DMS79 (cell line): ENCODE data around the gene RPL11.
"Not testable (repeated sequence)": the region's sequence is repeated elsewhere in the genome, so short reads cannot be mapped to it uniquely, and the experiment has no call there.

Experiments
- DNase-seq: peaks from one replicate; lab custom pipeline; 2025; lab: John Stamatoyannopoulos, UW

Gene RPL11

DNA sequence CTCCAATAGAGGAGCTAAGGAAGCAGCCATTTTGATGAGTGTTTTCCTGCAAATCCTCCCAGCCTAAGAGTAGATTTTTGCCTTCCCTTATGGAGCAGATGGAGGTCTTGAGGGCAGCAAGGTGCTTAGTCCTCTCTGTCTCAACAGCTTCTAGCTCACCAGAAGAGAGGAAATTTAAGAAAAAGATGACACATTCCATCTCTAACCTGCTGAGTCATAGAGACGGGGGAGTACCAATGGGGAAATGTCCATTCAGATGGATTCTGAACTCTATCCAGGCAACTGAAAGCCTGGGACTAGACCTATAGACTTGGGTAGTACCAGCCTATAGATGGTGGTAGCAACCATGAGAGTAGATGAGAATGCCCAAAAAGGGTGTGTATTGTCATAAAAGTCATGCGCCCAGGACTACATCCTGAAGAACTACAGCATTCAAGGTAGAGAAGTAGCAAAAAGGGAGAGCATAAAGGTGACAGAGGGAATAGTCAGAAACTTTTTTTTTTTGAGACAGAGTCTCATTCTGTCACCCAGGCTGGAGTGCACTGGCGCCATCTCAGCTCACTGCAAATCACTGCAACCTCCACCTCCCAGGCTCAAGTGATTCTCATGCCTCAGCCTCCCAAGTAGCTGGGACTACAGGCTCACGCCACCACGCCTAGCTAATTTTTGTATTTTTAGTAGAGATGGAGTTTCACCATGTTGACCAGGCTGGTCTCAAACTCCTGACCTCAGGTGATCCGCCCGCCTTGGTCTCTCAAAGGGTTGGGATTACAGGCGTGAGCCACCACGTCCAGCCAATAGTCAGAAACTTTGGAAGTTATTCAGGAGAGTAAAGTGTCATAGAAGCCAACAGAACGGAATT lies 41.0 kb downstream of the RPL11 start:
- DNase-seq: no peak

- DNase-seq: not testable (repeated sequence)
These were observed 41.7 kb downstream of the RPL11 start for GRCh38 chr1:23733281-23733680.

DNA sequence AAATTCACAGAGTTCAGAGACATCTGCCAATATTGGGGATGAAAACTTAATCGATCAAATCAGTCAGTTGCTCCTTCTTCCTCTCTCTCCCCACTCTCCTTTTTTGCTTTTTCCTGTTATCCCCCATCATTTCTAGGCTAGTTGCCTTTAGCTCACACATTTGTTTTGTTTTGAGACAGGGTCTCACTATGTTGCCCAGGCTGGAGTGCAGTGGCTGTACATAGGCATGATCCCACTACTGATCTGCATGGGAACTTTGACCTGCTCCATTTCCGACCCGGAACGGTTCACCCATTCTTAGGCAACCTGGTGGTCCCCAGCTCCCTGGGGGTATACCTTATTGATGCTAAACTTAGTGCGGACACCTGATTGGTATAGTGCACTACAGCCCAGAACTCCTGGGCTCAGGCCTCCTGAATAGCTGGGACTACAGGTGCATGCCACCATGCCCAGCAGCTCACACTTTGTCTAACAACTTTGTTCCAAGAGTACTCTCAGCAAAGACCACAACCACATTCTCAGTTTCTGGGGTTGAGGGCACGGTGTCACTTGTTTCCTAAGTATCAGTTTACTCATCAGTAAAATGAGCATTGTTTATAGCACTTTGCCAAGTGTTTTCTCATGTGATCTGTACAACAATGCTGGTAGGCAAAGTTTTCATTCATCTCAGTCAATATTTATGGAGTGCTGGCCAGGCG lies 45.0 kb downstream of the RPL11 start:
- DNase-seq: no peak

DNA sequence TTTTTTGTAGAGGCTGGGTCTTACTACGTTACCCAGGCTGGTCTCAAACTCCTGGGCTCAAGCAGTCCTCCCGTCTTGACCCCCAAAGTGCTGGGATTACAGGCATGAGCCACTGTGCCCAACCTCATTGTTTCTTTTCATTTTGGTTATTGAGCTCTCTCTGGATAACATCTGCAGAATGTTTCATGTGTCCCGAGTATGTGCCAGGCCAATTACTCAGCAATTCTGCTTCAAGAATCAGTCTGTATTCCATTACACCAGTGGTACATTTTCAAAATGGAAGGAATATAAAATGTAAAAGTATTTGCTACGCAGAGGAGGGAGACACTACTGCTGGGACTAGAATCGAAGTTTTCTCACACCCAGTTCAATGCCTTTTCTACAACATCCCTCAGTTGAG lies 50.0 kb downstream of the RPL11 start:
- DNase-seq: no peak

DNA sequence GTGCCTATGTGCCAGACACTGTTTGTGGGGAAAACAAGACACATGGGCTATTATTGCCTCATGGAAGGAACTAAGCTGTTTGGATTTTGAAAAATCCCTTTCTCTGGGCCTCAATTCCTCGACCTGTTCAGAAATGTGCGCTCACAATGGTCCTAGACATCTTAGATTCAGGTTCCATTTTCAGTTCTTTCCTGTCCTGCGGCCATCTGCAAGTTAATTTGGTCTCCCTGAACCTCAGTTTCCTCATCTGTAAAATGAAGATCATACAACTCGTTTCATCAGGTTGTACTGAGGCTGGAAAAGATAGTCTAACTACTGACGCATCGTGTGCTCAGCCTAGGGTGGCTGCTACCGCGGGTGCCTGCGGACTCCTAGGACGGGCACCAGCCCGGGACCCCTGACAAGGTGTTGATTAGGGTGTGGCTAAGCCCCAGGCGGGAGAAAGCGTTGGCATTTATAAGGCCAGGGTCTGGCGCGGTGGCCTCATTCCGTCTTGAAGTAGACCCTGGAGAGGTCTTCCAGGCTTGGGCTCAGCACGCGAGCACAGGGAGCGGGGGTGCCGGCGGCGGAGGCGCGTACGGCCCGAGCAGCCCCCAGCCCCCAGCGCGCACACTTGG lies 51.2 kb downstream of the RPL11 start:
- peak; percentile 24 for DNase-seq

DNA sequence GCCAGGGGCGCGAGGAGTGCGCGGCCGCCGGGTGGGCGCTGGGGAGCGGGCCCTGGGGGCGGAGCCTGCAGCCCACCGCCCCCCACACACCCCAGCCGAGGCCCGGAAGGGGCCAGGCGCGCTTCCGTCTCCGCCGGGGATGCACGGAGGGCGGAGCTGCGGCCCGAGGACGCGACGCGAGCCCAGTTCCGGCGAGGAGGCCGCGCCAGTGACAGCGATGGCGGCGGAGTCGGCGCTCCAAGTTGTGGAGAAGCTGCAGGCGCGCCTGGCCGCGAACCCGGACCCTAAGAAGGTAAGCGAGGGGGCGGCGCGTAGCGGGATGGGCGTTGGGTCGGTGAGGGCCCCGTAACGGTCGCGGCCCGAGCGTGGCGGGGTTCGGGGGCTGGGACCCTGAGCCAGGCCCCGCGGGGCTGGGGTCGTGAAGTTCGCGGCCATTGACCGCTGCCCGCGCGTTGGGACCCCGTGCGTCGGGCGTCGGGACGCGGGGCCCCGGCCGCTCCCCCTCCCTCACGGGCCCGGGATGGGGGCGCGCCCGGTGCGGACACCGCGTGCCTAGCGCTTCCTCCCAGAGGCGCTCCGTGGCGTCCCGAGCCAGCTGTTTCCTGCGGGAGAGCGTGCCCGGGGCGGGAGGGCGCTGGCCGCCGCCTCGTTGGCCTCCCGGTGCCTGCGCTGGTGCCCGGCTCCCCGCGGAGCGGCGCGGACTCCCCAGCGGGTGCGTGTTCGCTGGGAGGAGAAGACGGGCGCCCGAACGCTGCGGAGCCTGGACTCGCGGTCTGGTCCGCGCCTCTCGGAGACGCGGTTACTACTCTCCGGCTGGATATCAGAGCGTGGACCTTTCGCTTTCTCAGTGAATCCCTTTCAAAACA lies 51.9 kb downstream of the RPL11 start, which contains the start of gene ELOA:
Gene ELOA, plus strand, starts transcription at position 185 of the 866 bp plus-strand sequence. Its CDS starts 33 bp downstream, at position 218.
- DNase-seq: peak; percentile 56

DNA sequence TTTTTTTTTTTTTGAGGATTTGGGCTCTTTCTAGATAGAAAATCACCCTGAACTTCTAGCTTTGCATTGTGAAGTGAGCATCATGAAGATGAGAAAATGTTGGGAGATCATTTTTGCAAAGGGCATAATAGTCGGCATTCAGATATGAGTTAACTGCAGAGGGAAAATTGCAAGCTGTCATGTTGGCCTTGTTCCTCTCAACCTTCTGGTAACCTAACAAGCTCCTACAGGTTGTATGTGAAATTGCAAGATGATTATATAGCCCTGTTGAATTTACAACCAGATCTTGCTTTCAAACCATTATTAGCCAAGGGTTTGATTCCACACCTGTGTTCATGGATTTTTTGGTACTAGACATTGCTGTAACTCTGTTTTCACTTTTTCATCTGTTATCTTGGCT lies 53.9 kb downstream of the RPL11 start:
- no peak for DNase-seq
